ENCODE measurements around the gene GLCCI1. TPM values are rescaled to one million over a fixed set of nuclear protein-coding genes. Genes with fewer than 3 reads are reported as not detected.

GLCCI1 gene
- total RNA-seq, 2 donors from 2014 or later: 3.4 to 3.8 TPM

DNA sequence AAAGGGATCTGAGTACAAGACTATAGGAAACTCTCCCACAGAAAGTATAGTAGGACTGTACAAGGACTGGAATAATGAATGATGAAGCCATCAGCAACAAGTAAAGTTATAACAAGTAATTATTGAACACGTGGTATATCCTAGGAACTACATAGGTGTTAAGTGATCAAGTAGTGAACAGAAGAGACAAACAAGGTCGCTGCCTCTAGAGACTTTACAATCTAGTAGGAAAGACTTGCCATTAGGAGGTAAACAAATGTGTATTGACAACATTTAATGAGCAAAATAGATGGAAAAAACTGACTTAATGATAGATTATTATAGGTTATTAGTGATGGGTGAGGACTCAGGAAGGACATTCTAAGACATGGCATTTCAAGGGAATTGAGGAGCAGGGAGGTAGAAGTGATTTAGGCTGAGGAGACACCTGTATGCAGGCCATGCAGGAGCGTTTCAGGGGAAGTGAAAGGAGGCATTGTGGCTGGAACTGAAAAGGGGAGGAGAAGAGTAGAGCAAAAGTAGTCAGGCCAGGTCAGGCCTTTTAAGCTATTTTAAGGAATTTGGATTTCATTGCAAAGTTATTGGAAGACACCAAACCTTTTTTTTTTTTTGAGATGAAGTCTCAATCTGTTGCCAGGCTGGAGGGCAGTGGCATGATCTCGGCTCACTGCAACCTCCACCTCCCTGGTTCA lies 8.5 kb upstream of the GLCCI1 start:
- Histone ChIP-seq H3K9me3 (no peaks in the 10 kb centered on the region), H3K4me3 (no peak overlapping the region), H3K27ac (no peak overlapping the region), H3K36me3 (no peaks in the 10 kb centered on the region), H3K4me1 (no peaks in the 10 kb centered on the region), H3K27me3 (no peaks in the 10 kb centered on the region)
- TF ChIP-seq, protein P1, sequence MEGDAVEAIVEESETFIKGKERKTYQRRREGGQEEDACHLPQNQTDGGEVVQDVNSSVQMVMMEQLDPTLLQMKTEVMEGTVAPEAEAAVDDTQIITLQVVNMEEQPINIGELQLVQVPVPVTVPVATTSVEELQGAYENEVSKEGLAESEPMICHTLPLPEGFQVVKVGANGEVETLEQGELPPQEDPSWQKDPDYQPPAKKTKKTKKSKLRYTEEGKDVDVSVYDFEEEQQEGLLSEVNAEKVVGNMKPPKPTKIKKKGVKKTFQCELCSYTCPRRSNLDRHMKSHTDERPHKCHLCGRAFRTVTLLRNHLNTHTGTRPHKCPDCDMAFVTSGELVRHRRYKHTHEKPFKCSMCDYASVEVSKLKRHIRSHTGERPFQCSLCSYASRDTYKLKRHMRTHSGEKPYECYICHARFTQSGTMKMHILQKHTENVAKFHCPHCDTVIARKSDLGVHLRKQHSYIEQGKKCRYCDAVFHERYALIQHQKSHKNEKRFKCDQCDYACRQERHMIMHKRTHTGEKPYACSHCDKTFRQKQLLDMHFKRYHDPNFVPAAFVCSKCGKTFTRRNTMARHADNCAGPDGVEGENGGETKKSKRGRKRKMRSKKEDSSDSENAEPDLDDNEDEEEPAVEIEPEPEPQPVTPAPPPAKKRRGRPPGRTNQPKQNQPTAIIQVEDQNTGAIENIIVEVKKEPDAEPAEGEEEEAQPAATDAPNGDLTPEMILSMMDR (IDR thresholded peaks at IDR 0.05): no peak
- no peak for DNase-seq (ENCODE audit: low spot score)

DNA sequence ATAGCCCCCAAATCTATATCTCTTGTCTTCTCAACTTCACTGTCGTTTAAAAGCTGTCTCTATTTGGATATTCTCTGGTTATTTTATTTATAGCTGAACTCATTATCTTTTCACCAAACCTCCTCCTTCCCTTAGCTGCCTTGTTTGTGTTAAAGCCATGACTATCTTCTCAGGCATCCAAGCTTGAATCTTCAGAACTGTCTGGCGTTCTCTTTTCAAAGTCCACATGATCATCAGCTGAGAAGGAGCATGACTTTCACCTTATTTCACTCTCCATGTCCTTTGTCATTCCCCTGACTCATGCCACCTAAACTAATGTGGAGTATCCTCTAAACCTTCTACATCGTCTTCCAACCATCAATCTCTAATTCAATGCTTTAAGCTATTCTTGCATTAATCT lies 5.7 kb upstream of the GLCCI1 start:
- Histone ChIP-seq H3K9me3 (no peaks in the 10 kb centered on the region), H3K27me3 (no peaks in the 10 kb centered on the region), H3K4me1 (peaks cover 0 to 3% of the 10 kb centered on the region in 2 donors), H3K36me3 (no peaks in the 10 kb centered on the region), H3K27ac (no peak overlapping the region), H3K4me3 (no peak overlapping the region)
- DNase-seq (ENCODE audit: low spot score): no peak
- TF ChIP-seq, protein P1 (IDR thresholded peaks at IDR 0.05): no peak

DNA sequence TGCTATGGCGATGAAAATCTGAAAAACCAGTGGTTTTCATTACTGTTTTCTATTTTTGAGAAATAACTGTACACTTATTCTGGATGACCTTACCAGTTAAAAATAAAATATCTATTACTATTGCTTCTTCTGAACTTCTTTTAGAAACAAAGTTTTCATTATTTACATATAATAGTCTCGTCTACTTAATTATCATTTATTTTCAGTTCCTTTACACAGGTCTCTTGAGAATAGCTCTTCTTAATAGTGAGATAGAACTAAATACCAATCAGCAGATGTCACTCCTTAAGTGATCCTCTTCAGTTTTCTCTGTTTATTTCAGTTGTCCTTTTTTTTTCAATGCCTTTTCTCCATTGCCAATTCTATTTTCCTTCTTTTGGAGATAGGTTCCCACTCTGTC lies 4.3 kb upstream of the GLCCI1 start:
- no peak overlapping the region for H3K27ac ChIP-seq
- no peak overlapping the region for H3K4me3 ChIP-seq
- H3K36me3 ChIP-seq: no peaks in the 10 kb centered on the region
- no peaks in the 10 kb centered on the region for H3K9me3 ChIP-seq
- no peaks in the 10 kb centered on the region for H3K27me3 ChIP-seq
- TF ChIP-seq, protein P1 (IDR thresholded peaks at IDR 0.05): no peak
- no peak for DNase-seq (ENCODE audit: low spot score)
- H3K4me1 ChIP-seq: peaks cover 0 to 5% of the 10 kb centered on the region in 2 donors

DNA sequence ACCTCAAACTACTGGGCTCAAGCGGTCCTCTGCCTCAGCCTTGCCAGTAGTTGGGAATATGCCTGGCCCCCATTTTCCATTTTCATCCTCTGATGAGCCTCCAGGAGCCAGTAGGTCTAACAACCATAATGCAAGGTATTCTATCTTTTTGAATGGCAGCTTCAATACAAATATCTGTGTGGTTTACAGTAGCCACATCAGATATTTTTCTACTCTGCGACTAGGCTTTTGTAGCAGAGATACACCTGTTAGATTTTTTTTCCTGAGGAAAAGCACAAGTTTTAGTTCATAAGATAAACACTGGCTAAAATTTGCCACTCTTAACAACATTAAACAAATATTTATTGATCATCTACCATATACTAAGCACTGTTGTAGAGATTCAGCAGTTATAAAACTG lies 3.9 kb upstream of the GLCCI1 start:
- no peaks in the 10 kb centered on the region for H3K36me3 ChIP-seq
- H3K9me3 ChIP-seq: no peaks in the 10 kb centered on the region
- DNase-seq (ENCODE audit: low spot score): no peak
- TF ChIP-seq, protein P1 (IDR thresholded peaks at IDR 0.05): no peak
- peaks cover 0 to 5% of the 10 kb centered on the region in 2 donors for H3K4me1 ChIP-seq
- no peak overlapping the region for H3K4me3 ChIP-seq
- H3K27ac ChIP-seq: no peak overlapping the region
- H3K27me3 ChIP-seq: no peaks in the 10 kb centered on the region

DNA sequence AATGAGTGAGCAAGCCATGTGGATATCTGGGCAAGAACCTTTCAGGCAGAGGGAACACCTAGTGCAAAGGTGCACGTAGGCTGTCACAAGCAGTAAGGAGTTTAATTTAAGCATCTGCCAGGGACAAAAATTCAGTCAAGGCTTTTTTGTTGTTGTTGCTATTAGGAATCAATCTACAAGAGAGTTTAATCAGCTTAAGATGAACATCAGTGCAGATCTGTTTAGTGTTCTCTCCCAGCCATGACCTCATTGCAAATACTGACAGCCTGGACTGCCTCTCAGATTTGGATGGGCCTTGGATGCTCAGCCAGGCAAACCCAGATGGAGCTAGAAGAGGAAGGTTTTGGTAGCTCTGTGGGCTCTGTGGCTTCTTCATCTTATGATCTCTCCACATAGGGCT lies 3.3 kb upstream of the GLCCI1 start:
- TF ChIP-seq, protein P1 (IDR thresholded peaks at IDR 0.05): no peak
- Histone ChIP-seq H3K4me1 (peaks cover 0 to 8% of the 10 kb centered on the region in 2 donors), H3K4me3 (no peak overlapping the region), H3K27ac (no peak overlapping the region), H3K36me3 (no peaks in the 10 kb centered on the region), H3K9me3 (no peaks in the 10 kb centered on the region), H3K27me3 (no peaks in the 10 kb centered on the region)
- DNase-seq (ENCODE audit: low spot score): no peak
